H1 (cell line): Measurements from ENCODE around the gene MYL6. TPM values are rescaled to one million over a fixed set of nuclear protein-coding genes. Genes with fewer than 3 reads are reported as not detected.

ENCODE experiments used
- CTCF ChIA-PET: fragments of 300-600 bp; sonication (Branson Sonifier 250); formaldehyde crosslinking; loops from one replicate; lab custom pipeline; 2021; ENCODE audit not compliant: partially characterized antibody; lab: Charles Lee
- POLR2A ChIA-PET: fragments of 300-600 bp; sonication (Branson Sonifier 250); formaldehyde crosslinking; loops from one replicate; lab custom pipeline; 2021; ENCODE audit warnings: inconsistent platforms; ENCODE audit not compliant: partially characterized antibody; lab: Charles Lee
- DNase-seq, 2 experiments: peaks; one replicate each; pipeline versions ENCODE4 v3.0.0 to v3.0.0-alpha.2; 2010 to 2022; ENCODE audit warnings: low spot score in 2 of 2, low read depth in 1 of 2, mixed read lengths in 1 of 2
- FAIRE-seq: peaks from 2 replicates; lab custom pipeline; 2011; peaks lifted over from hg19 to GRCh38; lab: Jason Lieb, UNC
- H2AFZ ChIP-seq: 2 replicates; pipeline ENCODE4 v1.8.1; 2012; ENCODE audit warnings: low read length, inconsistent platforms
- H2AK5ac ChIP-seq: 2 replicates; pipeline ENCODE4 v1.6.1; 2013; ENCODE audit warnings: low read depth, low read length
- H2BK120ac ChIP-seq: replicated peaks from 2 replicates; pipeline ENCODE3; 2013; ENCODE audit warnings: low read depth, low read length, inconsistent platforms
- H2BK12ac ChIP-seq: 2 replicates; pipeline ENCODE4 v1.6.1; 2013; ENCODE audit warnings: low read depth, low read length
- H2BK15ac ChIP-seq: 2 replicates; pipeline ENCODE4 v1.6.1; 2013; ENCODE audit warnings: low read length
- H2BK20ac ChIP-seq: 2 replicates; pipeline ENCODE4 v1.6.1; 2013; ENCODE audit warnings: low read length
- H2BK5ac ChIP-seq: 2 replicates; pipeline ENCODE4 v1.6.1; 2013; ENCODE audit warnings: low read depth, low read length
- H3K14ac ChIP-seq: 2 replicates; pipeline ENCODE4 v1.6.1; 2013; ENCODE audit warnings: inconsistent platforms; ENCODE audit not compliant: insufficient read length
- H3K18ac ChIP-seq: 2 replicates; pipeline ENCODE4 v1.6.1; 2013; ENCODE audit warnings: low read length; ENCODE audit errors: extremely low read depth
- H3K23ac ChIP-seq: 2 replicates; pipeline ENCODE4 v1.6.1; 2013; ENCODE audit warnings: inconsistent platforms; ENCODE audit not compliant: insufficient read length
- H3K23me2 ChIP-seq: 2 replicates; pipeline ENCODE4 v1.6.1; 2013; ENCODE audit warnings: low read depth, low read length
- H3K27ac ChIP-seq: 2 replicates; pipeline ENCODE4 v1.6.1; 2011; ENCODE audit warnings: low read depth, low read length, inconsistent platforms
- H3K27me3 ChIP-seq, 4 experiments: replicated peaks in 1 of 4; 1 replicate in 1 of 4; 2 replicates in 3 of 4; pipeline versions ENCODE4 v1.6.1 to v1.8.1; 2011 to 2013; ENCODE audit warnings: low read length in 3 of 4, mild to moderate bottlenecking in 3 of 4, inconsistent platforms in 2 of 4, mixed read lengths in 2 of 4, moderate library complexity in 1 of 4; ENCODE audit not compliant: control insufficient read depth in 3 of 4, insufficient read depth in 3 of 4; ENCODE audit errors: extremely low read depth in 1 of 4
- H3K36me3 ChIP-seq, 4 experiments: 2 replicates each; pipeline versions ENCODE4 v1.6.1 to v1.8.1; 2011 to 2013; ENCODE audit warnings: mild to moderate bottlenecking in 4 of 4, low read length in 3 of 4, moderate library complexity in 2 of 4, control low read depth in 1 of 4, inconsistent platforms in 1 of 4; ENCODE audit not compliant: insufficient read depth in 4 of 4, control insufficient read depth in 2 of 4
- H3K4ac ChIP-seq: replicated peaks from 2 replicates; pipeline ENCODE3; 2013; ENCODE audit warnings: low read length, low read depth, mixed read lengths, inconsistent platforms; ENCODE audit not compliant: insufficient read length
- H3K4me1 ChIP-seq, 4 experiments: replicated peaks in 1 of 4; 1 replicate in 1 of 4; 2 replicates in 3 of 4; pipeline versions ENCODE4 v1.6.1 to v1.8.1; 2011 to 2013; ENCODE audit warnings: low read length in 3 of 4, inconsistent platforms in 2 of 4, mixed read lengths in 1 of 4; ENCODE audit not compliant: insufficient read depth in 4 of 4, control insufficient read depth in 3 of 4
- H3K4me2 ChIP-seq, 2 experiments: 2 replicates each; pipeline versions ENCODE4 v1.6.1 to v1.8.1; 2011 to 2013; ENCODE audit warnings: low read depth in 2 of 2, low read length in 2 of 2, control low read depth in 1 of 2, inconsistent platforms in 1 of 2, mild to moderate bottlenecking in 1 of 2; ENCODE audit not compliant: insufficient read depth in 1 of 2
- H3K4me3 ChIP-seq, 4 experiments: fragments of 200-600, 300-600 bp in 1 of 4; sonication (generic), shearing (Covaris generic), sonication (Bioruptor Twin) in 1 of 4; 2 replicates each; pipeline versions ENCODE4 v1.5.1 to v1.8.1; 2011 to 2016; ENCODE audit warnings: low read length in 4 of 4, low read depth in 3 of 4, control low read depth in 2 of 4, inconsistent platforms in 2 of 4, mild to moderate bottlenecking in 2 of 4, mixed read lengths in 1 of 4, moderate library complexity in 1 of 4; ENCODE audit not compliant: insufficient read depth in 2 of 4; ENCODE audit errors: extremely low read depth in 1 of 4
- H3K56ac ChIP-seq: replicated peaks from 2 replicates; pipeline ENCODE3; 2013; ENCODE audit warnings: low read depth, mild to moderate bottlenecking, mixed read lengths, low read length, inconsistent platforms; ENCODE audit not compliant: insufficient read length
- H3K79me1 ChIP-seq: 2 replicates; pipeline ENCODE4 v1.6.1; 2013; ENCODE audit warnings: low read depth, low read length, control low read depth
- H3K79me2 ChIP-seq, 2 experiments: 2 replicates each; pipeline versions ENCODE4 v1.6.1 to v1.8.1; 2012 to 2013; ENCODE audit warnings: low read length in 2 of 2, mild to moderate bottlenecking in 2 of 2, inconsistent platforms in 1 of 2; ENCODE audit not compliant: insufficient read depth in 2 of 2, control insufficient read depth in 1 of 2
- H3K9ac ChIP-seq, 4 experiments: replicated peaks in 1 of 4; 1 replicate in 1 of 4; 2 replicates in 3 of 4; pipeline versions ENCODE4 v1.6.1 to v1.8.1; 2011 to 2013; ENCODE audit warnings: low read depth in 3 of 4, low read length in 3 of 4, control low read depth in 2 of 4, mild to moderate bottlenecking in 2 of 4, moderate library complexity in 2 of 4, inconsistent platforms in 1 of 4; ENCODE audit errors: extremely low read depth in 1 of 4
- H3K9me3 ChIP-seq, 2 experiments: 2 replicates each; pipeline versions ENCODE4 v1.6.1 to v1.8.1; 2012 to 2013; ENCODE audit warnings: mild to moderate bottlenecking in 2 of 2, moderate library complexity in 2 of 2, control low read depth in 1 of 2, inconsistent platforms in 1 of 2, low read depth in 1 of 2, low read length in 1 of 2, mixed read lengths in 1 of 2; ENCODE audit not compliant: insufficient read depth in 2 of 2
- H4K20me1 ChIP-seq, 2 experiments: replicated peaks in 1 of 2; 2 replicates each; pipeline versions ENCODE3 to v1.8.1; 2011 to 2013; ENCODE audit warnings: inconsistent platforms in 2 of 2, low read length in 2 of 2, mild to moderate bottlenecking in 1 of 2; ENCODE audit not compliant: insufficient read depth in 2 of 2, control insufficient read depth in 1 of 2
- H4K5ac ChIP-seq: 2 replicates; pipeline ENCODE4 v1.6.1; 2013; ENCODE audit warnings: low read length, low read depth, mixed read lengths, inconsistent platforms; ENCODE audit not compliant: insufficient read length
- H4K8ac ChIP-seq: 2 replicates; pipeline ENCODE4 v1.8.0; 2013; ENCODE audit warnings: mild to moderate bottlenecking, moderate library complexity, low read length, inconsistent platforms; ENCODE audit not compliant: insufficient read depth; ENCODE audit errors: extremely low read depth
- H4K91ac ChIP-seq: replicated peaks from 2 replicates; pipeline ENCODE3; 2013; ENCODE audit warnings: low read length, mixed read lengths, inconsistent platforms; ENCODE audit not compliant: insufficient read length
- CBX5 ChIP-seq: fragments of 300-800, 300-1000 bp; sonication (generic); IDR thresholded peaks from 2 replicates; pipeline ENCODE4 v1.7.1; 2016; ENCODE audit warnings: antibody characterized with exemption, low read length, low read depth
- MAX ChIP-seq: IDR thresholded peaks from 2 replicates; pipeline ENCODE4 v1.6.1; 2012; ENCODE audit warnings: inconsistent platforms
- RFX5 ChIP-seq: IDR thresholded peaks from 2 replicates; pipeline ENCODE4 v1.6.1; 2011; ENCODE audit warnings: low read depth, low read length, improper control_type of control experiment, borderline replicate concordance
- SP2 ChIP-seq: IDR thresholded peaks from 2 replicates; pipeline ENCODE4 v1.6.1; 2012; ENCODE audit warnings: mild to moderate bottlenecking, low read length, inconsistent platforms
- USF2 ChIP-seq: IDR thresholded peaks from 2 replicates; pipeline ENCODE4 v1.6.1; 2011; ENCODE audit warnings: low read length, improper control_type of control experiment
- WGBS, 2 experiments: shearing (Covaris generic) in 1 of 2; methylation state at CpG; one replicate each; pipeline versions ENCODE4 v1.1.6 to v1.1.7; 2013 to 2015; ENCODE audit warnings: low lambda C conversion rate in 2 of 2, mixed read lengths in 2 of 2, inconsistent platforms in 1 of 2, low coverage in 1 of 2, missing lambda C conversion rate in 1 of 2; ENCODE audit not compliant: insufficient replicate concordance in 2 of 2, insufficient coverage in 1 of 2, insufficient read length in 1 of 2; ENCODE audit errors: extremely low coverage in 1 of 2, missing lambda C conversion rate in 1 of 2; 5-methylcytosine and 5-hydroxymethylcytosine counted together
- polyA plus RNA-seq, 7 experiments: library from polyadenylated mRNA; depleted of rRNA in 3 of 7; stranded (reverse) in 5 of 7; unstranded in 2 of 7; fragments of >200 nt in 5 of 7; fragments of 200-250 nt in 2 of 7; gene quantifications; 1 replicate in 5 of 7; 2 replicates in 1 of 7; 4 replicates in 1 of 7; pipeline versions ENCODE4 v1.2.1 to v1.2.3, GENCODE V29; 2011 to 2013; ENCODE audit warnings: missing spikeins in 2 of 7, mixed read lengths in 2 of 7
- total RNA-seq: library from RNA; stranded (reverse); fragmentation: NEBNext Ultra II Directional; extraction: Animal tissue kit (Norgen Biotek cat#: 25700); gene quantifications from 2 replicates; pipeline ENCODE4 v1.2.1, GENCODE V29; 2021
- TF ChIP-seq, protein P1 (sequence below), 3 experiments: IDR thresholded peaks; 1 replicate in 2 of 3; 2 replicates in 1 of 3; pipeline versions ENCODE4 v1.5.1 to v1.6.1; 2011; ENCODE audit warnings: low read length in 3 of 3, mild to moderate bottlenecking in 3 of 3, inconsistent platforms in 2 of 3, low read depth in 1 of 3, moderate library complexity in 1 of 3; ENCODE audit not compliant: insufficient read depth in 1 of 3; ENCODE audit errors: control extremely low read depth in 1 of 3

The MYL6 gene
- total and polyA plus RNA-seq, 2 of the 8 experiments (the other 6 are each of a cell fraction or from before 2014, with no cell fraction given) = 1,130 to 2,279 TPM

GRCh38 chr12:56186957-56187356 is 28.8 kb downstream of the MYL6 start:
- Histone ChIP-seq H2BK20ac (no peak overlapping the region), H3K4ac (no peak overlapping the region), H3K27ac (no peak overlapping the region), H3K18ac (no peak overlapping the region), H3K79me1 (peaks cover 3% of the 10 kb centered on the region; the same call in 1 of the 2 replicates), H3K4me1 (peaks cover 2 to 8% (median 4%) of the 10 kb centered on the region in 4 experiments; a peak in 3 of 7 replicates), H2BK12ac (no peak overlapping the region), H3K23me2 (peaks cover 11% of the 10 kb centered on the region), H2BK5ac (no peak overlapping the region), H4K8ac (no peak overlapping the region), H3K9me3 (no peaks in the 10 kb centered on the region), H4K5ac (no peak overlapping the region), H3K36me3 (peaks cover 21 to 44% (median 36%) of the 10 kb centered on the region in 4 experiments), H2BK120ac (no peak overlapping the region), H3K56ac (no peak overlapping the region), H2BK15ac (no peak overlapping the region), H2AFZ (no peak overlapping the region), H4K20me1 (peaks cover 0 to 4% of the 10 kb centered on the region in 2 experiments), H3K23ac (no peak overlapping the region), H3K27me3 (no peaks in the 10 kb centered on the region), H3K14ac (no peak overlapping the region), H3K4me2 (no peak overlapping the region; a peak in 1 of 4 replicates), H3K79me2 (peaks cover 14 to 31% of the 10 kb centered on the region in 2 experiments), H3K9ac (no peak overlapping the region), H4K91ac (no peak overlapping the region), H2AK5ac (no peak overlapping the region), H3K4me3 (no peak overlapping the region)
- TF ChIP-seq SP2 (no peak), RFX5 (no peak), MAX (no peak), CBX5 (no peak), USF2 (no peak)
- TF ChIP-seq, protein P1, sequence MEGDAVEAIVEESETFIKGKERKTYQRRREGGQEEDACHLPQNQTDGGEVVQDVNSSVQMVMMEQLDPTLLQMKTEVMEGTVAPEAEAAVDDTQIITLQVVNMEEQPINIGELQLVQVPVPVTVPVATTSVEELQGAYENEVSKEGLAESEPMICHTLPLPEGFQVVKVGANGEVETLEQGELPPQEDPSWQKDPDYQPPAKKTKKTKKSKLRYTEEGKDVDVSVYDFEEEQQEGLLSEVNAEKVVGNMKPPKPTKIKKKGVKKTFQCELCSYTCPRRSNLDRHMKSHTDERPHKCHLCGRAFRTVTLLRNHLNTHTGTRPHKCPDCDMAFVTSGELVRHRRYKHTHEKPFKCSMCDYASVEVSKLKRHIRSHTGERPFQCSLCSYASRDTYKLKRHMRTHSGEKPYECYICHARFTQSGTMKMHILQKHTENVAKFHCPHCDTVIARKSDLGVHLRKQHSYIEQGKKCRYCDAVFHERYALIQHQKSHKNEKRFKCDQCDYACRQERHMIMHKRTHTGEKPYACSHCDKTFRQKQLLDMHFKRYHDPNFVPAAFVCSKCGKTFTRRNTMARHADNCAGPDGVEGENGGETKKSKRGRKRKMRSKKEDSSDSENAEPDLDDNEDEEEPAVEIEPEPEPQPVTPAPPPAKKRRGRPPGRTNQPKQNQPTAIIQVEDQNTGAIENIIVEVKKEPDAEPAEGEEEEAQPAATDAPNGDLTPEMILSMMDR (IDR thresholded peaks at IDR 0.05; ENCODE audit: control extremely low read depth in 1 of 3, insufficient read depth in 1 of 3, low read depth in 1 of 3, low read length in 3 of 3) = no peak
- ChIA-PET CTCF (interaction anchor here (1.3 to 6.2 kb wide), 7 partner anchors 12 to 76 kb away, joined by 3 to 111 read pairs (median 11); partner anchors contain the start of genes ESYT1 and RNF41), POLR2A (interaction anchor here (1.1 to 26.3 kb wide), 8 partner anchors 12 to 1334 kb away, joined by 3 to 656 read pairs (median 56); partner anchors contain the start of genes DDIT3, MYL6, PA2G4 and RNF41)
- no peak for DNase-seq
- no peak for FAIRE-seq
- 83% methylated on average over 2 of the region's 2 CpGs; no CpG with 5 or more reads in 1 of the 2 experiments for WGBS, 2 experiments
